HG03135 (cell line): ENCODE data around the gene TBP.

Experiments used
- ATAC-seq: cut with Tn5 transposase; IDR thresholded peaks from one replicate; pipeline ENCODE4 v1.9.1; 2021; ENCODE audit warnings: mild to moderate bottlenecking, moderate library complexity; ENCODE audit not compliant: unreplicated experiment

TBP gene

GRCh38 chr6:170533792-170534191 is 20.4 kb upstream of the TBP start:
- no peak for ATAC-seq

- ATAC-seq, result no peak
Measured at GRCh38 chr6:170535004-170535403, 19.2 kb upstream of the TBP start.

GRCh38 chr6:170536671-170537070 is 17.5 kb upstream of the TBP start:
- no peak for ATAC-seq

GRCh38 chr6:170537329-170537728 is 16.8 kb upstream of the TBP start:
- ATAC-seq, result no peak

- no peak for ATAC-seq
Measured at GRCh38 chr6:170542031-170542719, 12.0 kb upstream of the TBP start.

- ATAC-seq, result no peak
Measured at GRCh38 chr6:170545405-170545804, 8.8 kb upstream of the TBP start.

GRCh38 chr6:170552765-170553533 is 1.2 kb upstream of the TBP start, which contains the start of gene PSMB1:
Gene PSMB1 (minus strand): TSS chr6:170553307. CDS start chr6:170553242, 65 bp downstream.
- peak; percentile 45 for ATAC-seq

GRCh38 chr6:170553534-170554012 is 596 bp upstream of the TBP start:
- peak; percentile 43 for ATAC-seq

- no peak for ATAC-seq
Measured at GRCh38 chr6:170554796-170555137, 598 bp downstream of the TBP start.

- no peak for ATAC-seq
Measured at GRCh38 chr6:170555305-170555704, 1.1 kb downstream of the TBP start.

- no peak for ATAC-seq
Measured at GRCh38 chr6:170561555-170561954, 7.4 kb downstream of the TBP start.

- no peak for ATAC-seq
Measured at GRCh38 chr6:170564936-170565530, 10.9 kb downstream of the TBP start.

GRCh38 chr6:170572704-170573466 is 18.7 kb downstream of the TBP start:
- ATAC-seq, result no peak

- ATAC-seq, result no peak
Measured at GRCh38 chr6:170575250-170575649, 21.1 kb downstream of the TBP start.

GRCh38 chr6:170578909-170579308 is 24.7 kb downstream of the TBP start:
- no peak for ATAC-seq

- peak; percentile 1 for ATAC-seq
Measured at GRCh38 chr6:170583756-170584180, 29.6 kb downstream of the TBP start.

GRCh38 chr6:170584181-170584953 is 30.2 kb downstream of the TBP start, which contains the start of gene PDCD2:
Gene PDCD2 (minus strand): TSS chr6:170584637. CDS start chr6:170584581, 56 bp downstream.
- peak; percentile 98 for ATAC-seq

- ATAC-seq, result peak; percentile 32
Measured at GRCh38 chr6:170584954-170585498, 30.9 kb downstream of the TBP start.

- no peak for ATAC-seq
Measured at GRCh38 chr6:170590725-170591124, 36.6 kb downstream of the TBP start.

- ATAC-seq, result no peak
Measured at GRCh38 chr6:170596426-170596825, 42.3 kb downstream of the TBP start.
